Aorta (tissue), 5 donors: ENCODE data around the gene BUD31. TPM values are rescaled to one million over a fixed set of nuclear protein-coding genes. Genes with fewer than 3 reads are reported as not detected.

Source experiments
- ATAC-seq: fragments of 200-7000 bp; cut with Tn5 transposase; one replicate; pipeline ENCODE4 v1.9.1; 2022; ENCODE audit warnings: moderate library complexity; ENCODE audit not compliant: low FRiP score
- DNase-seq, 2 donors: peaks; one replicate each; pipeline ENCODE4 v3.0.0-alpha.2; 2020
- H3K27ac ChIP-seq, 2 donors: one replicate each; pipeline ENCODE4 v1.5.1; 2013; ENCODE audit warnings: low read length in 2 of 2, mild to moderate bottlenecking in 2 of 2, moderate library complexity in 2 of 2, control low read depth in 1 of 2, inconsistent platforms in 1 of 2, low read depth in 1 of 2
- H3K27me3 ChIP-seq, 2 donors: one replicate each; pipeline ENCODE4 v1.6.1; 2013; ENCODE audit warnings: control low read depth in 1 of 2, low read length in 1 of 2, mild to moderate bottlenecking in 1 of 2, moderate library complexity in 1 of 2; ENCODE audit not compliant: insufficient read depth in 2 of 2, control insufficient read depth in 1 of 2
- H3K36me3 ChIP-seq, 2 donors: one replicate each; pipeline ENCODE4 v1.6.1; 2013; ENCODE audit warnings: control low read depth in 1 of 2, low read length in 1 of 2, mild to moderate bottlenecking in 1 of 2; ENCODE audit not compliant: insufficient read depth in 2 of 2, control insufficient read depth in 1 of 2
- H3K4me1 ChIP-seq, 2 donors: one replicate each; pipeline ENCODE4 v1.6.1; 2013; ENCODE audit warnings: low read length in 2 of 2, control low read depth in 1 of 2, mild to moderate bottlenecking in 1 of 2, moderate library complexity in 1 of 2; ENCODE audit not compliant: insufficient read depth in 2 of 2, control insufficient read depth in 1 of 2
- H3K4me3 ChIP-seq, 2 donors: one replicate each; pipeline ENCODE4 v1.5.1; 2013; ENCODE audit warnings: low read length in 2 of 2, control low read depth in 1 of 2, mild to moderate bottlenecking in 1 of 2
- H3K9me3 ChIP-seq: one replicate; pipeline ENCODE4 v1.6.1; 2013; ENCODE audit warnings: mild to moderate bottlenecking, low read length; ENCODE audit not compliant: control insufficient read depth
- WGBS, 2 donors: extraction: QIAGEN DNeasy Blood & Tissue Kit; methylation state at CpG; one replicate each; pipeline ENCODE4 v1.1.7; 2013; 5-methylcytosine and 5-hydroxymethylcytosine counted together
- intact Hi-C, 2 donors: fragments of 100-400 bp; cut with DNase I; formaldehyde crosslinking; loops; one replicate each; pipeline versions ENCODE4 v1.14.2 to v1.15.0; 2022
- polyA plus RNA-seq, 2 donors: library from polyadenylated mRNA; stranded (reverse); fragments of 200-250 nt; gene quantifications; one replicate each; pipeline ENCODE4 v1.2.3, GENCODE V29; 2013
- total RNA-seq, 2 donors: library from RNA; stranded (reverse); fragmentation: NEBNext Ultra II Directional; extraction: Animal tissue kit (Norgen Biotek cat#: 25700); gene quantifications; one replicate each; pipeline ENCODE4 v1.2.1, GENCODE V29; 2021
- donor health status: healthy with polysubstance abuse.
- donor health status: Bipolar disorder and iron deficiency.
- donor health status: DM: no; HTN: no; CAD: no.
- donor health status: DM: no; HTN: no; CAD: no.
- donor health status: DM: yes; HTN: yes; CAD: no.

Gene BUD31
- total and polyA plus RNA-seq, 4 donors, result 53.5 to 135 (median 73.0) TPM

- intact Hi-C loops, result no loop called here
- 37% methylated on average over 30 of the region's 30 CpGs for WGBS, 2 donors
- ATAC-seq, result peak; percentile 74
- H3K36me3 ChIP-seq, result peaks cover 0 to 7% of the 10 kb centered on the region in 2 donors
- no peaks in the 10 kb centered on the region for H3K4me1 ChIP-seq
- H3K4me3 ChIP-seq, result peak overlapping the region; percentile 21 to 24
- H3K27ac ChIP-seq, result no peak overlapping the region
- DNase-seq, result peak in 1 of 2 donors; percentile 88
- H3K27me3 ChIP-seq, result no peaks in the 10 kb centered on the region
- H3K9me3 ChIP-seq, result no peaks in the 10 kb centered on the region
These were observed 15.2 kb upstream of the BUD31 start for GRCh38 chr7:99393355-99394187.

- Histone ChIP-seq H3K4me3 (no peak overlapping the region), H3K4me1 (no peaks in the 10 kb centered on the region), H3K9me3 (no peaks in the 10 kb centered on the region), H3K36me3 (peaks cover 0 to 7% of the 10 kb centered on the region in 2 donors), H3K27ac (no peak overlapping the region), H3K27me3 (no peaks in the 10 kb centered on the region)
- ATAC-seq (no peak), DNase-seq (no peak)
- intact Hi-C loops, result no loop called here
- WGBS, 2 donors, result 83 to 88% methylated on average over 4 of the region's 4 CpGs
These were observed 14.6 kb upstream of the BUD31 start for GRCh38 chr7:99394188-99394502.

DNA sequence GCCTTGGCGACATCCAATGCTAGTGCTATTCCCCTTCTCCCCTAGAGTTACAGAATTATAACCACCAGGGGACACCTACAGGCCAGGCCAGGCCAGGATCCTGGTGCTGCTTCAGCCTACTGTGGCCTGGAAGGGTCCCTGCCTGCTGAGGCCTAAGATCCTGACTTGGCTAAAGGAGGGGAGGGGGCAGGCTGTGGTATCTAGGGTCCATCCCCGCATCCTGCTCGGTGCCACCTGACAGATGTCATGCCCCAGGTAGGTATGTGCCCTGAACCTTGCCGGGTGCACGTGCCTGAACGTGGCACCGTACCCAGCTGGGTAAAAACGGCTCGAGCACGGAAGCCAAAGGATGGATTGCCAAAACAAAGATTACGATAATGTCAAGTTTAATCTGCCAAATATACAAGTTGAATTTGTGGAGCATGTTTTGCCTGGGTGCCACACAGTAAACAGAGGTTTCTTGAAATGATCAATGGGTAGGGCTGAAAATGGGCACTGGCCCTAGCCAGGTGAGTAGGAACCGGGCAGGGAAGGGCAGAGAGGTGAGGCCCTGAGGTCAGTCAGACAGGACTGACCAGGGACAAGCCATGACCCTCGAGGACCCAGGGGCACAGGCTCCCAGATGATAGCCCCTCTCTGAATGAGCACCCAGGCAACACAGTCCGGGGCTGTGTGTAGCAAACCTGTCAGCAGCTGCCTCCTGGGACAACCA lies 13.0 kb upstream of the BUD31 start:
- intact Hi-C loops, result no loop called here
- H3K4me1 ChIP-seq, result no peaks in the 10 kb centered on the region
- ATAC-seq, result no peak
- H3K36me3 ChIP-seq, result peaks cover 3 to 11% of the 10 kb centered on the region in 2 donors
- H3K9me3 ChIP-seq, result no peaks in the 10 kb centered on the region
- H3K27ac ChIP-seq, result no peak overlapping the region
- H3K4me3 ChIP-seq, result no peak overlapping the region
- DNase-seq, result no peak
- H3K27me3 ChIP-seq, result no peaks in the 10 kb centered on the region
- WGBS, 2 donors, result 40% methylated on average over 14 of the region's 14 CpGs

DNA sequence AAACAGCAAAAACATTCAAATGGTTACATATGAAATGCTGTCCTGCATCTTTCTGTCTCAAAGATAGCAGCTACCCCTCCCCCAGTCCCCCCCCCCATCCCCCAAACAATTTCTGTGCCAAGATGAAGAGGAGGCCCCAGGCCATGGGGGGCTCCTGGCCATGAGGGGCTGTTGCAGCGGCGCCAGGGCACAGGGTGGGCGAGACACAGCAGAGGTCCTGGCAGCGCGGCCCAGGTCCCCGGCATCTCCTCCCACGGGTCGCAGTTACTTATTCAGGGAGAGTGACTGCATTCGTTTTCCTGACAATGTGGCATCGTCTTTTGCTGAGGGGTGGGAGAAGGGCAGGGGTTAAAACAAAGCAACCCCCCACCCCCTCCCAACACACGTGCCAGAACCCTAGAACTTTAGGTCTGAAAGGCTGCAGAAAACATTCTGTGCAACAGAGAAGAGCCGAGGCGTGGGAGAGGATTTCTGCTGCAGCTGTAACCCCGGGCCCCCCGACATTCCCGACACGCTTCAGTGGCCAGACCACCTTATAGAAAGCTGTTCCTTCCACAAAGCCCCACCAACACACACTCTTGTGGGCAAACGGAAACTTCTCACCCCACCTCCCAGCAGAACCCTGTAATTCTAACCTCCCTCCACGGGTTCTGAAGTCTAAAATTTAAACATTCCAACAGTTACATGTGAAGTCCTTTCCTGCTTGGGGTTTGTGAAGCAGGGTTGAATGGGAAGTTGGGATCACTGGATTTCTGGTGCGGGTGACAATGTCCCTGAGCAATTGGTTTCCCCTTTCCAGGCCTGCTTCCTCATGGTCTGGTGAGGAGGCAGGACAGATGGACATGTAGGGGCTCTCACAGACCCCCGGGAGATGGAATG lies 12.1 kb upstream of the BUD31 start:
- Histone ChIP-seq H3K27me3 (no peaks in the 10 kb centered on the region), H3K36me3 (peaks cover 3 to 10% of the 10 kb centered on the region in 2 donors), H3K27ac (no peak overlapping the region), H3K4me3 (no peak overlapping the region), H3K4me1 (no peaks in the 10 kb centered on the region), H3K9me3 (no peaks in the 10 kb centered on the region)
- ATAC-seq, result no peak
- DNase-seq, result no peak
- 74 to 76% methylated on average over 20 to 21 of the region's 21 CpGs for WGBS, 2 donors
- intact Hi-C loops, result no loop called here

GRCh38 chr7:99397297-99397983 lies 11.3 kb upstream of the BUD31 start:
- H3K27ac ChIP-seq, result no peak overlapping the region

DNA sequence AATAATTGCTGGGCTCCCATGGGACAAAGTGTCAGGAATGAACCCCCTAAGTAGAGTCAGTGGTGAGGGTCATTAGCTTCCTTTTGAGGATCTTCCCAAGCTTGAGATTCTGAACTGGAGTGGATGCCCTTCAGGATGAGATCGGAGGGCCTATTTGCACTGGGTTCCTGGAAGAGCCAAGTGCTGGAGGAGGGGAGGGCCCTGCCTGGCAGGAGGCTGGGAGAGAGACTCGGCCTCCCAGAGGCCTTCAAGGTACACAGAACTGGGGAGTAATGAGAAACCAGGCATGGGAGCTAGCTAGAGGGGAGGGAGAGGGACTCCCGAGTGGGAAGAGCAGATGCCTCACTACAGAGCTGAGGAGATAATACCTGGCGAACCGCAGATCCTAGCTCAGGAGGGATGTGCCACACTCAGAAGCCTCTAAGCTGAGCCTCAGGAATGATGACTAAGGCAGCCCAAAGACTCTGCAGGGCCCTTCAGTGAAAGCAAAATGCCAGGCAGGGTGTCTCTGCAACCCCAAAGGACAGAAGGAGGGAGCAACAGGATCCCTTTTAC lies 9.8 kb upstream of the BUD31 start:
- Histone ChIP-seq H3K4me1 (no peaks in the 10 kb centered on the region), H3K27me3 (no peaks in the 10 kb centered on the region), H3K36me3 (peaks cover 3 to 10% of the 10 kb centered on the region in 2 donors), H3K9me3 (no peaks in the 10 kb centered on the region), H3K4me3 (no peak overlapping the region), H3K27ac (no peak overlapping the region)
- no peak for DNase-seq
- no peak for ATAC-seq
- intact Hi-C loops, result no loop called here
- 65 to 68% methylated on average over 5 of the region's 5 CpGs for WGBS, 2 donors

More at GRCh38 chr7:99397297-99397983, 11.3 kb upstream of the BUD31 start:
- peaks cover 3 to 10% of the 10 kb centered on the region in 2 donors for H3K36me3 ChIP-seq
- DNase-seq (no peak), ATAC-seq (no peak)
- no peaks in the 10 kb centered on the region for H3K4me1 ChIP-seq
- no peaks in the 10 kb centered on the region for H3K9me3 ChIP-seq
- no peak overlapping the region for H3K4me3 ChIP-seq
- intact Hi-C loops, result no loop called here
- 85% methylated on average over 18 of the region's 18 CpGs for WGBS, 2 donors
- H3K27me3 ChIP-seq, result no peaks in the 10 kb centered on the region

- ATAC-seq (no peak), DNase-seq (no peak)
- Histone ChIP-seq H3K27ac (no peak overlapping the region), H3K4me3 (no peak overlapping the region), H3K27me3 (no peaks in the 10 kb centered on the region), H3K4me1 (no peaks in the 10 kb centered on the region), H3K36me3 (peaks cover 7 to 12% of the 10 kb centered on the region in 2 donors), H3K9me3 (no peaks in the 10 kb centered on the region)
- intact Hi-C loops, result no loop called here
- 69 to 79% methylated on average over 6 of the region's 6 CpGs for WGBS, 2 donors
These were observed 9.2 kb upstream of the BUD31 start for GRCh38 chr7:99399597-99399996.

DNA sequence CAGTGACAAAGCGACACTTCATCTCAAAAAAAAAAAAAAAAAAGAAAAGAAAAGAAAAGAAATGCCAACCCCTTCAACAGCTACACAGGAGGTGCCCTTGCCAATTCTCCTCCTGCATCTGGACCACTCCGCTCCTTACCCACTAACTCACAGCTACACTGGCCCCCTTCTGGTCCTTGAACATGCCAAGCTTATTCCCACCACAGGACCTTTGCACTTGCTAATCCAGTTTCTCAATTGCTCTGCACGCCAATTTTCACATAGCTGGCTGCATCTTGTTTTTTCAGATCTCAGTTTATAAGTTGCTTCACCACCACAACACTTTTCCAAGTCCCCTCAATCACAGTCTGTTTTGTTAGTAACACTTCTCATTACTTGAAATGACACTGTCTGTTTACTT lies 5.9 kb upstream of the BUD31 start:
- WGBS, 2 donors, result 94 to 97% methylated on average over 2 to 3 of the region's 3 CpGs
- H3K27me3 ChIP-seq, result no peaks in the 10 kb centered on the region
- intact Hi-C loops, result loop anchor here in 1 of 2 donors (10.0 kb wide), 1 partner anchor 368 kb away; no protein-coding TSS in a partner anchor
- no peak for ATAC-seq
- no peaks in the 10 kb centered on the region for H3K4me1 ChIP-seq
- no peaks in the 10 kb centered on the region for H3K9me3 ChIP-seq
- DNase-seq, result no peak
- H3K27ac ChIP-seq, result no peak overlapping the region
- H3K4me3 ChIP-seq, result no peak overlapping the region
- H3K36me3 ChIP-seq, result peaks cover 7 to 12% of the 10 kb centered on the region in 2 donors
